ENCODE data around the gene PIGZ.

- TF ChIP-seq EZH2 (IDR thresholded peaks at IDR 0.05) (no peak), POLR2AphosphoS5 (IDR thresholded peaks at IDR 0.05; ENCODE audit: borderline replicate concordance, low read depth, low read length) (no peak), FOXP2 (optimal IDR thresholded peaks at IDR 0.05; ENCODE audit: control extremely low read depth, extremely low read length, insufficient read depth) (no peak)
These were observed 22.0 kb upstream of the PIGZ start for GRCh38 chr3:196990601-196991007.
